Pancreas (tissue), 10 donors: ENCODE results near the gene CPA2. TPM values are rescaled to one million over a fixed set of nuclear protein-coding genes. Genes with fewer than 3 reads are reported as not detected.

ENCODE experiments used
- ATAC-seq, 4 donors: fragments of 200-7000 bp; cut with Tn5 transposase; one replicate each; pipeline versions ENCODE4 v1.8.0 to v1.9.1; 2020; ENCODE audit warnings: mild to moderate bottlenecking in 4 of 4, moderate library complexity in 4 of 4
- DNase-seq, 6 donors: peaks; one replicate each; pipeline ENCODE4 v3.0.0-alpha.2; 2020
- FAIRE-seq: peaks from 2 replicates; lab custom pipeline; 2012; peaks lifted over from hg19 to GRCh38; lab: Jason Lieb, UNC
- H3K27ac ChIP-seq, 4 donors: fragments of 200-600 bp; sonication (generic); 1 replicate in 3 of 4; 2 replicates in 1 of 4; pipeline versions ENCODE4 v1.5.0 to v1.8.0; 2020
- H3K27me3 ChIP-seq, 4 donors: fragments of 200-600 bp; one replicate each; pipeline ENCODE4 v1.8.0; 2021
- H3K36me3 ChIP-seq, 3 donors: fragments of 200-600 bp; sonication (generic) in 1 of 3; one replicate each; pipeline versions ENCODE4 v1.5.0 to v1.8.0; 2020 to 2021
- H3K4me1 ChIP-seq, 3 donors: fragments of 200-600 bp; one replicate each; pipeline ENCODE4 v1.8.0; 2021
- H3K4me3 ChIP-seq, 4 donors: fragments of 200-600 bp; sonication (generic) in 2 of 4; one replicate each; pipeline versions ENCODE4 v1.5.0 to v1.8.0; 2020 to 2021
- H3K9me3 ChIP-seq, 4 donors: fragments of 200-600 bp; one replicate each; pipeline ENCODE4 v1.8.0; 2021
- CTCF ChIP-seq, 4 donors: fragments of 200-600 bp; sonication (generic) in 3 of 4; IDR thresholded peaks; one replicate each; pipeline versions ENCODE4 v1.5.0 to v1.8.0; 2021; ENCODE audit warnings: antibody characterized with exemption in 4 of 4
- WGBS, 2 donors: extraction: QIAGEN DNeasy Blood & Tissue Kit; methylation state at CpG; one replicate each; pipeline ENCODE4 v1.1.7; 2013; 5-methylcytosine and 5-hydroxymethylcytosine counted together
- intact Hi-C, 3 donors: fragments of 100-400 bp; cut with DNase I; formaldehyde crosslinking; loops; one replicate each; pipeline versions ENCODE4 v1.11.1 to v1.14.2; 2022
- polyA plus RNA-seq, 2 donors: library from polyadenylated mRNA; stranded (reverse); fragments of 200-250 nt; gene quantifications; one replicate each; pipeline ENCODE4 v1.2.3, GENCODE V29; 2013
- total RNA-seq, 6 donors: library from RNA; stranded (reverse); fragmentation: NEBNext Ultra II Directional in 4 of 6; extraction: Animal tissue kit (Norgen Biotek cat#: 25700) in 4 of 6; gene quantifications; one replicate each; pipeline versions ENCODE4 v1.2.1 to v1.2.4, GENCODE V29; 2021 to 2023
- donor health status: healthy with polysubstance abuse.
- donor health status: DM: no; HTN: no; CAD: no; lungs with moderate emphysema.
- donor health status: DM: no; HTN: no; CAD: no.
- donor health status: control.
- donor health status: control.
- donor health status: Bipolar disorder and iron deficiency.
- donor health status: DM: yes; HTN: yes; CAD: no.
- donor health status: DM: no; HTN: no; CAD: no.
- donor health status: DM: no; HTN: no; CAD: no.
- donor health status: DM: yes; HTN: yes; CAD: no.

Gene CPA2
- total and polyA plus RNA-seq, 8 donors = 4,251 to 12,479 (median 5,755) TPM

- no peaks in the 10 kb centered on the region for H3K36me3 ChIP-seq
- H3K27me3 ChIP-seq = no peaks in the 10 kb centered on the region
- peaks cover 0 to 4% (median 0%) of the 10 kb centered on the region in 3 donors for H3K4me1 ChIP-seq
- peak in 2 of 4 donors; percentile 41 to 52 for ATAC-seq
- 76 to 84% methylated on average over 5 of the region's 5 CpGs for WGBS, 2 donors
- H3K9me3 ChIP-seq = no peaks in the 10 kb centered on the region
- intact Hi-C loops = loop anchor here in 2 of 3 donors (5.0 to 10.0 kb wide), 2 partner anchors 66 to 69 kb away; no protein-coding TSS in a partner anchor
- no peak overlapping the region for H3K27ac ChIP-seq
- no peak for DNase-seq
- no peak overlapping the region for H3K4me3 ChIP-seq
- no peak for TF ChIP-seq CTCF (IDR thresholded peaks at IDR 0.05)
- FAIRE-seq = no peak
These were observed 32.1 kb downstream of the CPA2 start for GRCh38 chr7:130298544-130299326.

GRCh38 chr7:130299866-130300265 lies 33.2 kb downstream of the CPA2 start:
- no peak for TF ChIP-seq CTCF (IDR thresholded peaks at IDR 0.05)
- H3K4me1 ChIP-seq = peaks cover 0 to 4% (median 0%) of the 10 kb centered on the region in 3 donors
- no peak for FAIRE-seq
- no peaks in the 10 kb centered on the region for H3K9me3 ChIP-seq
- no peak for DNase-seq
- no peaks in the 10 kb centered on the region for H3K36me3 ChIP-seq
- intact Hi-C loops = loop anchor here in 2 of 3 donors (5.0 to 10.0 kb wide), 2 partner anchors 65 to 67 kb away; no protein-coding TSS in a partner anchor
- ATAC-seq = no peak
- H3K27ac ChIP-seq = no peak overlapping the region
- H3K4me3 ChIP-seq = no peak overlapping the region
- no peaks in the 10 kb centered on the region for H3K27me3 ChIP-seq
- 79% methylated on average over 7 of the region's 7 CpGs for WGBS, 2 donors

GRCh38 chr7:130301501-130302020 lies 34.9 kb downstream of the CPA2 start:
- Histone ChIP-seq H3K36me3 (no peaks in the 10 kb centered on the region), H3K27ac (no peak overlapping the region), H3K9me3 (no peaks in the 10 kb centered on the region), H3K4me1 (peaks cover 0 to 4% (median 0%) of the 10 kb centered on the region in 3 donors), H3K4me3 (no peak overlapping the region), H3K27me3 (no peaks in the 10 kb centered on the region)
- DNase-seq (no peak), FAIRE-seq (no peak), ATAC-seq (no peak)
- TF ChIP-seq CTCF (IDR thresholded peaks at IDR 0.05) = no peak
- intact Hi-C loops = no loop called here
- WGBS, 2 donors = 84 to 92% methylated on average over 8 of the region's 8 CpGs

GRCh38 chr7:130302649-130303048 lies 36.0 kb downstream of the CPA2 start:
- ATAC-seq (peak in 1 of 4 donors; percentile 54), DNase-seq (no peak), FAIRE-seq (no peak)
- no peak for TF ChIP-seq CTCF (IDR thresholded peaks at IDR 0.05)
- Histone ChIP-seq H3K4me1 (peaks cover 0 to 4% (median 0%) of the 10 kb centered on the region in 3 donors), H3K9me3 (no peaks in the 10 kb centered on the region), H3K27ac (no peak overlapping the region), H3K4me3 (no peak overlapping the region), H3K36me3 (no peaks in the 10 kb centered on the region), H3K27me3 (no peaks in the 10 kb centered on the region)
- intact Hi-C loops = no loop called here

GRCh38 chr7:130303127-130303526 lies 36.5 kb downstream of the CPA2 start:
- Histone ChIP-seq H3K27ac (no peak overlapping the region), H3K36me3 (no peaks in the 10 kb centered on the region), H3K4me1 (peaks cover 0 to 4% (median 0%) of the 10 kb centered on the region in 3 donors), H3K9me3 (no peaks in the 10 kb centered on the region), H3K4me3 (no peak overlapping the region), H3K27me3 (no peaks in the 10 kb centered on the region)
- no peak for FAIRE-seq
- intact Hi-C loops = no loop called here
- ATAC-seq = peak in 1 of 4 donors; percentile 30
- no peak for DNase-seq
- 23 to 34% methylated on average over 2 of the region's 2 CpGs for WGBS, 2 donors
- TF ChIP-seq CTCF (IDR thresholded peaks at IDR 0.05) = no peak
